DLD1 (cell line): ENCODE measurements around the gene C1QTNF8.

Source experiments
- in situ Hi-C: cut with HindIII; loops from 2 replicates; pipeline ENCODE4 v1.10.0; 2017; ENCODE audit warnings: low sequenced_read_pairs

The C1QTNF8 gene

DNA sequence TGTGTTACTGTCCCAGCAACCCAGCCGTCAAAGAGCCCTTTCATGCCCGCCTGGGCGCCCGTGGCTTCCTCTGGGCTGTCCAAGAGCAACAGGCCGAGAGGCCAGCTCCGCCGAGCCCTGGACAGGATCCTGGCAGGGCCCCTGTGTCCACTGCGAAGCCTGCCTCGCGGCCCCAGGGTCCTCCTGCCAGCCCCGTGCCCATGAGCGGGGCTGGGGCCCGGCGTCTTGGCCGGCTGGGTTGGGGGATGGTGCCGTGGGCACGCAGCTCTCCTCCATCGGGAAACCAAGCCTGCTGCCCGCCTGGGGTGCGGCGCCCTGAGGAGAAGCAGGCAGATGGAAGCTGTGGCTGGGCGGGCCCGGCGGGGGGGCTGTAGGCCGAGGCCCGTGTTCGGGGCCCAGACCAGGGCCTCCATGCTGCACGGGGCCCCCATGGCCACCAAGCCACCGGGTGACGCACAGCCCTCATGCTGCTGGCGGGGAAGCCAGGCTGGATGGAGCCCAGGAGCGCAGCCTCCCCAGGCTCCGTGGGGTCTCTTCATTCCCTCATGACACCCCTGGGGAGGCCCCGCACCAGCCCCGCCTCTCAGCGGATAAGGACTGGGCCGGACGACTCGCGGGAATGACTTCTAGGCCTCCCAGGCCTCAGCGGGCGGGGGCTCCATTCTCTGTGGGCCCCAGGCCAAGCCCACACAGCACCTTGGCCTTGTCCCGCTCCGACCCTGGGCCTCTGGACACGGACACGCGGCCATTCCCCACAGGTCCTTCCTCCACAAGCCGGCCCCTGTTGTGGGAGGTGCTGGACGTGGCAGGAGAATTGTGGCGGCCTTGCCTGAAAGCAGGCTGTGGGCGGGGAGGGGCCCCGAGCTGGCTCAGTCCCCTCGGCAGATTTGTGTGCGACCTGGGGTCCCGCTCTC is at the start of gene C1QTNF8:
C1QTNF8 (minus strand) TSS at position 76 of the 914 bp plus-strand sequence. CDS start 1,322 bp downstream, outside the sequence.
- in situ Hi-C loops: no loop called here

DNA sequence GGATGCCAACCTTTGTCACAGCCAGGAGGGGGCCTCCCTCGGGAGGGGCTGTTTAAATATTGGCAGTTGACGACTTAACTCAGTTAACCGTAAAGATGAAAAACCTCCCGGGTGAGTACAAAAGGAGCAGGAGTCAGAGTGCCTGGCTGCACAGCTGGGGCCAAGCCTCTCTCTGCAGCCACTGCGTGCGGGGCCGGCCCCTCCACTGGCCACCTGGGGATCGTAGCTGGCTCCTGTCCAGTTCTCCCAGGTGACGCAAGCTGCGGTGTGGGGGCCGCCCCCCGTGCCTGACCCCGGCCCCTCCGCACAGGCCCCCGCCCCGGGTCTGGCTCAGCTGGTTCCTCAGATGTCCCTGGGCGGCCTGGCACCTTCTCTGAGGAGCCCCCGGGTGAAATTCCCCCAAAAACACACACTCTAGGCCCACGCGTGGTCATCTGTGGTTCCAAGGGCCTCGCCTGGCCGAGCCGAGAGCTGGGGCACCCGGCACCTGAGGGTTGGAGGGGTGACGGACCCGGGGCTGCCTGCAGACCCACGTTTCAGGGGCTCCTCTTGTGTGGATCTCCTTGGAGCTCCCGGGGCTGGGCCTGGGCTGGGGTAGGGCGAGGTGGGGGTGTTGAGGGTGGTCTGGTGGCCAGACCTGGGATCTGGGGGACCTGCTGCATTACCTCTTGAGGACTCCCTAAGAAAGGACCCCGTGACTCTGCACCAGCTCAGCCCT is 49.5 kb upstream of the C1QTNF8 start:
- in situ Hi-C loops: loop anchor here (25.0 kb wide), 1 partner anchor 158 kb away; the partner anchor contains the start of gene SOX8

GRCh38 chr16:1144476-1145382 is 48.7 kb upstream of the C1QTNF8 start:
- in situ Hi-C loops: loop anchor here (25.0 kb wide), 1 partner anchor 157 kb away; the partner anchor contains the start of gene SOX8

DNA sequence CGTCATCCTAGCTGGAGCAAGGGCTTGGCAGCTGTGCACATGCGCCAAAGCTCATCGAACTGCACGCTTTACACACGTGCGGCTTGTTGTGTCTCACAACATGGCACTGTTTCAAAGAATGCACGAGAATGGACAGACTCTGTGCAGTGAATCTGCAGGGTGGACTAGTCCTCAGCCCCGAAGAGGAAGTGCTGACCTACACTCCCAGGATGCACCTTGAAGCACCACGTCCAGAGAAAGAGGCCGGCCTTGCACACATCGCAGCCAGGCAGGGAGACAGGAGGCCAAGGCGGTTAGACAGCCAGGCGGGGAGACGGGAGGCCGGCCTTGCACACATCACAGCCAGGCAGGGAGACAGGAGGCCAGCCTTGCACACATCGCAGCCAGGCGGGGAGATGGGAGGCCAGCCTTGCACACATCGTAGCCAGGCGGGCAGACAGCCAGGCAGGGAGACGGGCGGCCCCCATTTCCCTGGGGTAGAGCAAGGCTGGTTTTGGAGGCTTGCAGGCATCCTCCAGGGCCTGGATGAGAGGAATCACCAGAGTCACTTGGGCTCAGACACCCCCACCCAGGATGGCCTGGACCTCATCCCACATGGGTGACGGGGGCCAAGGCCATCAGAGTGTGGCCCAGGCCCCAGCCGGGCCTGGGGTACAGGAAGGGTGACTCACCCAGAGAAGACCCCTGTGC is 47.9 kb upstream of the C1QTNF8 start:
- in situ Hi-C loops: loop anchor here (25.0 kb wide), 1 partner anchor 157 kb away; the partner anchor contains the start of gene SOX8

DNA sequence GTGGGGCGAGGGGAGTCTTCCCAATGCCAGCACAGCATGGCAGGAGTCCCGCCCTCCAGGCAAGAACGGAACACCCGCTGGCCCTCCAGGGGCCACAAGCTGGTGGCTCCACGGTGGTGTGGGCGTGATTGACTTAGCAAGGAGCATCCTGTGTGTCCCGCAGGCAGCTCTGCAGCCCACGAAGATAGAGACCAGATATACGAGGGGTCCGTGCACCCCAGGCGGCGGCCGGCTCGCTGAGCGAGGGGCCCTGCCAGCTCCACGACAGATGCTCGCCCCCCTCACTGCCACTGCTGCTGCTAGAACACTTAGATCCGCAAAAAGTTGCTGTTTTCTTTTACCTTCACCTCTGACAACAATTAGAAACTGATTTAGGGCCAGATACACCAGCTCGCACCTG is 46.9 kb upstream of the C1QTNF8 start:
- in situ Hi-C loops: loop anchor here (25.0 kb wide), 1 partner anchor 156 kb away; the partner anchor contains the start of gene SOX8

- in situ Hi-C loops: loop anchor here (25.0 kb wide), 1 partner anchor 154 kb away; the partner anchor contains the start of gene SOX8
These were observed 45.7 kb upstream of the C1QTNF8 start for GRCh38 chr16:1141716-1142115.

GRCh38 chr16:1141191-1141590 is 45.1 kb upstream of the C1QTNF8 start:
- in situ Hi-C loops: loop anchor here (25.0 kb wide), 1 partner anchor 154 kb away; the partner anchor contains the start of gene SOX8

DNA sequence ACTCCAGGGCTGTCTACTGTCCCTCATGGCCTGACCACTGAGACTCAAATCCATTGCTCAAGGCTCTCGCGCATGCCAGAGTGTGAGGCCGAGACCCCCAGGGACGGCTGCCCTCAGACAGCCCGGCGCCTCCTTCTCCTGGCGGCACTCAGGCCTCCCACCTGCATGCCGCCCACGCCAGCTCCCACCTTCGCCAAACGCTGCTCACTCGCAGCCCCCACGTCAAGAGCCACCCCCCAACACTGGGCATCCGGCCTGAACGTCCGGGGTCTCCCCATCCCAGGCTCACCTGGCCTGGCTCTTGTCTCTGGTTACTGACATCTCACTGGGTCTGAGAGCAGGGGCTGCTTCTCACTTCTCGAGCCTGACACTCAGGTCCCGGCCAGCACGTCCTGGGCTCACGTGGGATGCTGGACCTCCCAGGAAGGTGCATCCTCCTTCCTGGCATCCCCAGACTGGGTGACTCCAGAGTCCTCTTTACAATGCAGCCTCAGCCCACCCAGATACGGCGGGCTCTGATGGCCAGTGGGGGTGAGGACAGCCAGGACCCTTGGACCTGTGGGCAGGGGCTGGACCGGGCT is 44.6 kb upstream of the C1QTNF8 start:
- in situ Hi-C loops: loop anchor here (25.0 kb wide), 1 partner anchor 153 kb away; the partner anchor contains the start of gene SOX8

- in situ Hi-C loops: loop anchor here (25.0 kb wide), 1 partner anchor 150 kb away; the partner anchor contains the start of gene SOX8
These were observed 41.6 kb upstream of the C1QTNF8 start for GRCh38 chr16:1137604-1138003.

DNA sequence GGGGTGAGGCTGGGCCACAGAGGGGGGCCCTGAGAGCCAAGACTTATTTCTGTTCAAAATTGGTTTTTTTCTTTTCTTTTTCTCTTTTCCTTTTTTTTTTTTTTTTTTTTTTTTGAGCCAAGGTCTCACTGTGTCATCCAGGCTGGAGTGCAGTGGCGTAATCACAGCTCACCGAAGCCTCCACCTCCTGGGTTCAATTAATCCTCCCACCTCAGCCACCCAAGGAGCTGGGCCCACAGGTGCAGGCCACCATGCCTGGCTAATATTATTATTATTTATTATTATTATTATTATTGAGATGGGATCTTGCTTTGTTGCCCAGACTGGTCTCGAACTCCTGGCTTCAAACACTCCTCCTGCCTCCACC is 39.4 kb upstream of the C1QTNF8 start:
- in situ Hi-C loops: loop anchor here (25.0 kb wide), 1 partner anchor 148 kb away; the partner anchor contains the start of gene SOX8

- in situ Hi-C loops: loop anchor here (25.0 kb wide), 1 partner anchor 148 kb away; the partner anchor contains the start of gene SOX8
These were observed 38.9 kb upstream of the C1QTNF8 start for GRCh38 chr16:1134776-1135458.

- in situ Hi-C loops: loop anchor here (25.0 kb wide), 1 partner anchor 147 kb away; the partner anchor contains the start of gene SOX8
These were observed 37.9 kb upstream of the C1QTNF8 start for GRCh38 chr16:1133810-1134520.

GRCh38 chr16:1133271-1133670 is 37.2 kb upstream of the C1QTNF8 start:
- in situ Hi-C loops: loop anchor here (25.0 kb wide), 1 partner anchor 146 kb away; the partner anchor contains the start of gene SOX8

- in situ Hi-C loops: loop anchor here (25.0 kb wide), 1 partner anchor 145 kb away; the partner anchor contains the start of gene SOX8
These were observed 36.4 kb upstream of the C1QTNF8 start for GRCh38 chr16:1132431-1132830.

DNA sequence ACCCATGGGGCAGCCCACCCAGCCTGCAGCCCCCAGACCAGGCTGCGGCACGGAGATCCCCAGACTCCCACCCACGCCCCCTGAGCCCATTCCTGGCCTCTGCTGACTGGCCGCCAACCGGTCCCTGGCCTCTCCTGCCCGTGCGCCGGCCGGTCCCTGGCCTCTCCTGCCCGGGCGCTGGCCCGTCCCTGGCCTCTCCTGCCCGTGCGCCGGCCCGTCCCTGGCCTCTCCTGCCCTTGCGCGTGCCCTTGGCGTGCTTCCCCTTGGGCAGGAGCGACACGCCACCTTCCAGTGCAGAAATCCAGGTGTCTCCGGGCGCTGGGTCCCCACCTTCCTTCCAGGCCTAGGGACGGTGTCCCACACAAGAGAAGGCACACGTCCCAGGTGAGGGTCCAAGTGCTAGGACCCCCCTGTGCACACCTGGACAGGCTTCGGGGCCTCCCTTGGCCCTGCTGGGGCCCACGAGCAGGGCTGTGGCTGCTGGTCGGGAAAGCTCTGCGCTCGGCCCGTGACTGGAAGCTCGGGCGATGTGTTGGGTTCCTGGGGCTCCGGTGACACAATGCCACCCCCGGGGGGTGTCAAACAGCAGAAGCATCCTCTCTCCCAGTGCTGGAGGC is 35.4 kb upstream of the C1QTNF8 start:
- in situ Hi-C loops: loop anchor here (25.0 kb wide), 1 partner anchor 144 kb away; the partner anchor contains the start of gene SOX8

GRCh38 chr16:1130382-1130781 is 34.3 kb upstream of the C1QTNF8 start:
- in situ Hi-C loops: loop anchor here (25.0 kb wide), 1 partner anchor 143 kb away; the partner anchor contains the start of gene SOX8
